ENCODE measurements around the gene SNAPC1.
"Not testable (repeated sequence)": the region's sequence is repeated elsewhere in the genome, so short reads cannot be mapped to it uniquely, and the experiment has no call there.

Gene SNAPC1

GRCh38 chr14:61761959-61762786, at the start of gene SNAPC1:
Gene SNAPC1, plus strand, starts transcription at chr14:61762420. Its CDS starts 41 bp downstream, at chr14:61762461.
- peak; percentile 99 for DNase-seq

GRCh38 chr14:61713724-61714437, 48.3 kb upstream of the SNAPC1 start:
- DNase-seq = no peak

- no peak for DNase-seq
Observed at GRCh38 chr14:61716956-61717355, 45.3 kb upstream of the SNAPC1 start.

GRCh38 chr14:61718039-61718438, 44.2 kb upstream of the SNAPC1 start:
- DNase-seq = no peak

GRCh38 chr14:61719344-61720293, 42.6 kb upstream of the SNAPC1 start:
- no peak for DNase-seq

GRCh38 chr14:61720294-61720661, 41.9 kb upstream of the SNAPC1 start:
- no peak for DNase-seq

- DNase-seq = no peak
Observed at GRCh38 chr14:61720741-61721140, 41.5 kb upstream of the SNAPC1 start.

- no peak for DNase-seq
Observed at GRCh38 chr14:61724133-61724532, 38.1 kb upstream of the SNAPC1 start.

GRCh38 chr14:61726778-61727658, 35.2 kb upstream of the SNAPC1 start:
- no peak for DNase-seq

GRCh38 chr14:61730756-61731373, 31.4 kb upstream of the SNAPC1 start:
- no peak for DNase-seq

GRCh38 chr14:61733972-61734371, 28.2 kb upstream of the SNAPC1 start:
- DNase-seq = no peak

- DNase-seq = no peak
Observed at GRCh38 chr14:61736751-61737150, 25.5 kb upstream of the SNAPC1 start.

GRCh38 chr14:61737915-61738314, 24.3 kb upstream of the SNAPC1 start:
- DNase-seq = no peak

GRCh38 chr14:61739133-61739532, 23.1 kb upstream of the SNAPC1 start:
- no peak for DNase-seq

GRCh38 chr14:61742371-61742770, 19.8 kb upstream of the SNAPC1 start:
- DNase-seq = no peak

- DNase-seq = no peak
Observed at GRCh38 chr14:61744238-61744637, 18.0 kb upstream of the SNAPC1 start.

- not testable (repeated sequence) for DNase-seq
Observed at GRCh38 chr14:61746346-61746745, 15.9 kb upstream of the SNAPC1 start.

- no peak for DNase-seq
Observed at GRCh38 chr14:61746881-61747280, 15.3 kb upstream of the SNAPC1 start.

GRCh38 chr14:61747342-61747741, 14.9 kb upstream of the SNAPC1 start:
- no peak for DNase-seq

GRCh38 chr14:61749264-61749663, 13.0 kb upstream of the SNAPC1 start:
- DNase-seq = no peak

- no peak for DNase-seq
Observed at GRCh38 chr14:61749867-61750266, 12.4 kb upstream of the SNAPC1 start.

Measured in stimulated activated CD4-positive, alpha-beta T cell treated with anti-CD3 and anti-CD28 coated beads, Interleukin-15, amount 100 ng/mL, for 24 hours (primary cell).